Measurements from ENCODE around the gene DAGLA. TPM values are rescaled to one million over a fixed set of nuclear protein-coding genes. Genes with fewer than 3 reads are reported as not detected.

Gene DAGLA
- total RNA-seq, 1 donor from 2014 or later, result 10.1 TPM

- DNase-seq (ENCODE audit: extremely low read depth, low read depth, low spot score), result no peak
These were observed 28.9 kb downstream of the DAGLA start for GRCh38 chr11:61709110-61709509.

GRCh38 chr11:61709572-61709971 lies 29.4 kb downstream of the DAGLA start:
- no peak for DNase-seq (ENCODE audit: extremely low read depth, low read depth, low spot score)

GRCh38 chr11:61710019-61710418 lies 29.8 kb downstream of the DAGLA start:
- DNase-seq (ENCODE audit: extremely low read depth, low read depth, low spot score), result no peak

GRCh38 chr11:61711037-61711436 lies 30.8 kb downstream of the DAGLA start:
- DNase-seq (ENCODE audit: extremely low read depth, low read depth, low spot score), result no peak

GRCh38 chr11:61711498-61711897 lies 31.3 kb downstream of the DAGLA start:
- no peak for DNase-seq (ENCODE audit: extremely low read depth, low read depth, low spot score)

GRCh38 chr11:61712314-61712713 lies 32.1 kb downstream of the DAGLA start:
- no peak for DNase-seq (ENCODE audit: extremely low read depth, low read depth, low spot score)

- no peak for DNase-seq (ENCODE audit: extremely low read depth, low read depth, low spot score)
These were observed 32.7 kb downstream of the DAGLA start for GRCh38 chr11:61712846-61713245.

- no peak for DNase-seq (ENCODE audit: extremely low read depth, low read depth, low spot score)
These were observed 33.3 kb downstream of the DAGLA start for GRCh38 chr11:61713464-61713863.

GRCh38 chr11:61713906-61714305 lies 33.7 kb downstream of the DAGLA start:
- no peak for DNase-seq (ENCODE audit: extremely low read depth, low read depth, low spot score)

- DNase-seq (ENCODE audit: extremely low read depth, low read depth, low spot score), result no peak
These were observed 34.1 kb downstream of the DAGLA start for GRCh38 chr11:61714316-61714715.

GRCh38 chr11:61714916-61715315 lies 34.7 kb downstream of the DAGLA start:
- DNase-seq (ENCODE audit: extremely low read depth, low read depth, low spot score), result no peak

- no peak for DNase-seq (ENCODE audit: extremely low read depth, low read depth, low spot score)
These were observed 35.7 kb downstream of the DAGLA start for GRCh38 chr11:61715867-61716266.

- DNase-seq (ENCODE audit: extremely low read depth, low read depth, low spot score), result no peak
These were observed 36.5 kb downstream of the DAGLA start for GRCh38 chr11:61716478-61717285.

GRCh38 chr11:61717286-61718033 lies 37.3 kb downstream of the DAGLA start:
- DNase-seq (ENCODE audit: extremely low read depth, low read depth, low spot score), result no peak

GRCh38 chr11:61718046-61718531 lies 37.9 kb downstream of the DAGLA start:
- no peak for DNase-seq (ENCODE audit: extremely low read depth, low read depth, low spot score)

- no peak for DNase-seq (ENCODE audit: extremely low read depth, low read depth, low spot score)
These were observed 38.6 kb downstream of the DAGLA start for GRCh38 chr11:61718621-61719302.

GRCh38 chr11:61719978-61720377 lies 39.8 kb downstream of the DAGLA start:
- no peak for DNase-seq (ENCODE audit: extremely low read depth, low read depth, low spot score)

- DNase-seq (ENCODE audit: extremely low read depth, low read depth, low spot score), result no peak
These were observed 40.4 kb downstream of the DAGLA start for GRCh38 chr11:61720597-61720996.

GRCh38 chr11:61724437-61724836 lies 44.2 kb downstream of the DAGLA start:
- DNase-seq (ENCODE audit: extremely low read depth, low read depth, low spot score), result no peak

GRCh38 chr11:61725781-61726231 lies 45.6 kb downstream of the DAGLA start:
- no peak for DNase-seq (ENCODE audit: extremely low read depth, low read depth, low spot score)

- no peak for DNase-seq (ENCODE audit: extremely low read depth, low read depth, low spot score)
These were observed 46.6 kb downstream of the DAGLA start for GRCh38 chr11:61726775-61727174.

Data from glomerular endothelial cell (primary cell).